Skeletal muscle tissue (tissue), 4 donors: Measurements from ENCODE around the gene GPR137B. TPM values are rescaled to one million over a fixed set of nuclear protein-coding genes. Genes with fewer than 3 reads are reported as not detected.
"Not testable (repeated sequence)": the region's sequence is repeated elsewhere in the genome, so short reads cannot be mapped to it uniquely, and the experiment has no call there.

Experiments
- H3K27ac ChIP-seq: one replicate; pipeline ENCODE4 v1.7.0; 2013; ENCODE audit warnings: mild to moderate bottlenecking, low read depth, low read length, inconsistent platforms
- H3K27me3 ChIP-seq, 3 donors: one replicate each; pipeline ENCODE4 v1.7.0; 2013; ENCODE audit warnings: low read length in 3 of 3; ENCODE audit not compliant: control insufficient read depth in 3 of 3, insufficient read depth in 3 of 3
- H3K36me3 ChIP-seq, 3 donors: one replicate each; pipeline ENCODE4 v1.7.0; 2013; ENCODE audit warnings: low read length in 3 of 3; ENCODE audit not compliant: control insufficient read depth in 3 of 3, insufficient read depth in 3 of 3
- H3K4me1 ChIP-seq, 3 donors: one replicate each; pipeline ENCODE4 v1.7.0; 2013; ENCODE audit warnings: low read length in 3 of 3, mild to moderate bottlenecking in 3 of 3; ENCODE audit not compliant: control insufficient read depth in 3 of 3, insufficient read depth in 3 of 3
- H3K4me3 ChIP-seq, 3 donors: one replicate each; pipeline ENCODE4 v1.7.0; 2013; ENCODE audit warnings: low read length in 3 of 3
- H3K9ac ChIP-seq, 3 donors: one replicate each; pipeline ENCODE4 v1.7.0; 2013; ENCODE audit warnings: low read length in 3 of 3, mild to moderate bottlenecking in 3 of 3, moderate library complexity in 2 of 3, low read depth in 1 of 3
- H3K9me3 ChIP-seq, 3 donors: one replicate each; pipeline ENCODE4 v1.7.0; 2013; ENCODE audit warnings: low read length in 3 of 3; ENCODE audit not compliant: control insufficient read depth in 3 of 3
- total RNA-seq: library from RNA; depleted of rRNA; stranded (reverse); fragments of >200 nt; gene quantifications from one replicate; pipeline ENCODE4 v1.2.3, GENCODE V29; 2014
- donor health status: Osteomylitis.

Gene GPR137B
- total RNA-seq, 1 donor from 2014 or later: 8.9 TPM

- H3K4me1 ChIP-seq: no peaks in the 10 kb centered on the region
- H3K36me3 ChIP-seq: no peaks in the 10 kb centered on the region
- no peaks in the 10 kb centered on the region for H3K27me3 ChIP-seq
- H3K27ac ChIP-seq: no peak overlapping the region
- no peak overlapping the region for H3K9ac ChIP-seq
- H3K4me3 ChIP-seq: no peak overlapping the region
- peaks cover 2 to 9% (median 7%) of the 10 kb centered on the region in 3 donors for H3K9me3 ChIP-seq
Observed at GRCh38 chr1:236158719-236159118, 16.4 kb downstream of the GPR137B start.

GRCh38 chr1:236159704-236160539 lies 17.6 kb downstream of the GPR137B start:
- H3K9ac ChIP-seq: no peak overlapping the region
- peaks cover 2 to 9% (median 7%) of the 10 kb centered on the region in 3 donors for H3K9me3 ChIP-seq
- H3K27ac ChIP-seq: no peak overlapping the region
- peaks cover 0 to 2% (median 0%) of the 10 kb centered on the region in 3 donors for H3K27me3 ChIP-seq
- H3K4me1 ChIP-seq: no peaks in the 10 kb centered on the region
- H3K4me3 ChIP-seq: no peak overlapping the region
- no peaks in the 10 kb centered on the region for H3K36me3 ChIP-seq

- Histone ChIP-seq H3K27ac (no peak overlapping the region), H3K9me3 (peaks cover 2 to 9% (median 7%) of the 10 kb centered on the region in 3 donors), H3K4me1 (no peaks in the 10 kb centered on the region), H3K36me3 (no peaks in the 10 kb centered on the region), H3K27me3 (peaks cover 0 to 2% (median 0%) of the 10 kb centered on the region in 3 donors), H3K9ac (no peak overlapping the region), H3K4me3 (no peak overlapping the region)
Observed at GRCh38 chr1:236160540-236161127, 18.3 kb downstream of the GPR137B start.

GRCh38 chr1:236161230-236161629 lies 18.9 kb downstream of the GPR137B start:
- Histone ChIP-seq H3K4me3 (no peak overlapping the region), H3K27me3 (peaks cover 0 to 2% (median 0%) of the 10 kb centered on the region in 3 donors), H3K27ac (no peak overlapping the region), H3K9me3 (peaks cover 2 to 9% (median 7%) of the 10 kb centered on the region in 3 donors), H3K9ac (no peak overlapping the region), H3K4me1 (no peaks in the 10 kb centered on the region), H3K36me3 (no peaks in the 10 kb centered on the region)

- H3K9ac ChIP-seq, H3K27ac ChIP-seq, H3K27me3 ChIP-seq, H3K9me3 ChIP-seq, H3K4me1 ChIP-seq, H3K4me3 ChIP-seq, H3K36me3 ChIP-seq: not testable (repeated sequence)
Observed at GRCh38 chr1:236161755-236162154, 19.4 kb downstream of the GPR137B start.

- Histone ChIP-seq H3K36me3 (no peaks in the 10 kb centered on the region), H3K9me3 (peaks cover 2 to 9% (median 7%) of the 10 kb centered on the region in 3 donors), H3K4me1 (no peaks in the 10 kb centered on the region), H3K4me3 (no peak overlapping the region), H3K27me3 (peaks cover 0 to 2% (median 0%) of the 10 kb centered on the region in 3 donors), H3K9ac (no peak overlapping the region), H3K27ac (no peak overlapping the region)
Observed at GRCh38 chr1:236163463-236164153, 21.3 kb downstream of the GPR137B start.

GRCh38 chr1:236164273-236164672 lies 21.9 kb downstream of the GPR137B start:
- Histone ChIP-seq H3K36me3 (no peaks in the 10 kb centered on the region), H3K4me3 (no peak overlapping the region), H3K27me3 (peaks cover 0 to 2% (median 0%) of the 10 kb centered on the region in 3 donors), H3K27ac (no peak overlapping the region), H3K4me1 (no peaks in the 10 kb centered on the region), H3K9me3 (peaks cover 2 to 9% (median 7%) of the 10 kb centered on the region in 3 donors), H3K9ac (no peak overlapping the region)

GRCh38 chr1:236165238-236165981 lies 23.1 kb downstream of the GPR137B start:
- peaks cover 2 to 7% (median 3%) of the 10 kb centered on the region in 3 donors for H3K9me3 ChIP-seq
- no peak overlapping the region for H3K4me3 ChIP-seq
- peaks cover 0 to 2% (median 0%) of the 10 kb centered on the region in 3 donors for H3K27me3 ChIP-seq
- H3K4me1 ChIP-seq: no peaks in the 10 kb centered on the region
- H3K36me3 ChIP-seq: no peaks in the 10 kb centered on the region
- no peak overlapping the region for H3K9ac ChIP-seq
- no peak overlapping the region for H3K27ac ChIP-seq

GRCh38 chr1:236166041-236166440 lies 23.7 kb downstream of the GPR137B start:
- no peaks in the 10 kb centered on the region for H3K36me3 ChIP-seq
- H3K4me1 ChIP-seq: no peaks in the 10 kb centered on the region
- no peak overlapping the region for H3K27ac ChIP-seq
- H3K27me3 ChIP-seq: peaks cover 0 to 2% (median 0%) of the 10 kb centered on the region in 3 donors
- peaks cover 0 to 4% (median 1%) of the 10 kb centered on the region in 3 donors for H3K9me3 ChIP-seq
- H3K4me3 ChIP-seq: no peak overlapping the region
- H3K9ac ChIP-seq: no peak overlapping the region
